Measurements from ENCODE around the gene RETSAT. TPM values are rescaled to one million over a fixed set of nuclear protein-coding genes. Genes with fewer than 3 reads are reported as not detected.
A peak's percentile ranks its signal among the peaks of the same experiment; 100 is the strongest.

The RETSAT gene
- total and polyA plus RNA-seq, 11 donors: 22.5 to 74.9 (median 40.2) TPM

DNA sequence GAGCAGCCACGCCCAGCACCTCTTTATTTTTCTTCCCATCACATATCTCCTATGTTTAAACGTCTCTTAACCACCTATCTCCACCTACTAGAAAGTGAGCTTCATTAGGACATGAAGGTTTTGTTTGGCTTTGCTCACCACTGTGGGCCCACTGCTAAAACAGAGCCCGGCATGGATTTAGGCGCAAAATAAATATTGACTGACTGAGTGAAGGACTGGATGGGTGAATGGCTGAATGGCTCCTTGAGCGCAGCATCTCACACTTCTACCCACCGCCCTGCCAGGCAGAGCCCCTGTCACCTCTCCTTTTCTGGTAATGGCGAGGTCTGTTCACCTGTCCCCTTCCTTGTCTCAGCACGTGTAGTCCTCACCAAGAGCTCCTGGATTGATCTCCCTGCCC is 45.7 kb upstream of the RETSAT start:
- no peak for TF ChIP-seq POLR2A (IDR thresholded peaks at IDR 0.05)
- H3K27ac ChIP-seq: no peak overlapping the region
- no peak for ATAC-seq
- no peak for DNase-seq
- H3K36me3 ChIP-seq: peaks cover 0 to 39% (median 0%) of the 10 kb centered on the region in 9 donors
- H3K9me3 ChIP-seq: peaks cover 0 to 18% (median 8%) of the 10 kb centered on the region in 12 donors
- H3K4me1 ChIP-seq: peaks cover 0 to 8% (median 0%) of the 10 kb centered on the region in 12 donors
- H3K27me3 ChIP-seq: no peaks in the 10 kb centered on the region
- intact Hi-C loops (cut with DNase I): no loop called here
- WGBS, 4 donors: 88 to 94% (median 91%) methylated on average over 8 of the region's 8 CpGs
- no peak overlapping the region for H3K4me3 ChIP-seq

DNA sequence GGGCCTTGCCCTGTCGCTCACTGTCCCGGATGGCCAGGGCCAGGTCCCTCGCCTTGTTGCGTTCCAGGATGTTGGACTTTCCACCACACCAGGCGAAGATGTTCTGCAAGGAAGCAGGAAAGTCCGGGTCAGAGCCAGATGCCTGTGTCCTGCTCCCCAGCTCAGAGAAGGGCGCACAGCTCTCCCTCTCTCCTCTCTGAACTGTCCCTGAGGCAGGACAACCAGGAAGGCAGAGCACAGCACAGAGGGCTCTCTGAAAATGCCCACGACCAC is 44.8 kb upstream of the RETSAT start:
- peaks cover 0 to 46% (median 0%) of the 10 kb centered on the region in 9 donors for H3K36me3 ChIP-seq
- TF ChIP-seq, protein P1, sequence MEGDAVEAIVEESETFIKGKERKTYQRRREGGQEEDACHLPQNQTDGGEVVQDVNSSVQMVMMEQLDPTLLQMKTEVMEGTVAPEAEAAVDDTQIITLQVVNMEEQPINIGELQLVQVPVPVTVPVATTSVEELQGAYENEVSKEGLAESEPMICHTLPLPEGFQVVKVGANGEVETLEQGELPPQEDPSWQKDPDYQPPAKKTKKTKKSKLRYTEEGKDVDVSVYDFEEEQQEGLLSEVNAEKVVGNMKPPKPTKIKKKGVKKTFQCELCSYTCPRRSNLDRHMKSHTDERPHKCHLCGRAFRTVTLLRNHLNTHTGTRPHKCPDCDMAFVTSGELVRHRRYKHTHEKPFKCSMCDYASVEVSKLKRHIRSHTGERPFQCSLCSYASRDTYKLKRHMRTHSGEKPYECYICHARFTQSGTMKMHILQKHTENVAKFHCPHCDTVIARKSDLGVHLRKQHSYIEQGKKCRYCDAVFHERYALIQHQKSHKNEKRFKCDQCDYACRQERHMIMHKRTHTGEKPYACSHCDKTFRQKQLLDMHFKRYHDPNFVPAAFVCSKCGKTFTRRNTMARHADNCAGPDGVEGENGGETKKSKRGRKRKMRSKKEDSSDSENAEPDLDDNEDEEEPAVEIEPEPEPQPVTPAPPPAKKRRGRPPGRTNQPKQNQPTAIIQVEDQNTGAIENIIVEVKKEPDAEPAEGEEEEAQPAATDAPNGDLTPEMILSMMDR (IDR thresholded peaks at IDR 0.05): no peak
- TF ChIP-seq POLR2A (IDR thresholded peaks at IDR 0.05): no peak
- peaks cover 0 to 8% (median 0%) of the 10 kb centered on the region in 12 donors for H3K4me1 ChIP-seq
- H3K4me3 ChIP-seq: no peak overlapping the region
- H3K27ac ChIP-seq: no peak overlapping the region
- ATAC-seq (no peak), DNase-seq (no peak)
- no peaks in the 10 kb centered on the region for H3K27me3 ChIP-seq
- intact Hi-C loops (cut with DNase I): no loop called here
- peaks cover 0 to 13% (median 8%) of the 10 kb centered on the region in 12 donors for H3K9me3 ChIP-seq
- WGBS, 4 donors: 92 to 97% (median 94%) methylated on average over 7 to 8 of the region's 8 CpGs

DNA sequence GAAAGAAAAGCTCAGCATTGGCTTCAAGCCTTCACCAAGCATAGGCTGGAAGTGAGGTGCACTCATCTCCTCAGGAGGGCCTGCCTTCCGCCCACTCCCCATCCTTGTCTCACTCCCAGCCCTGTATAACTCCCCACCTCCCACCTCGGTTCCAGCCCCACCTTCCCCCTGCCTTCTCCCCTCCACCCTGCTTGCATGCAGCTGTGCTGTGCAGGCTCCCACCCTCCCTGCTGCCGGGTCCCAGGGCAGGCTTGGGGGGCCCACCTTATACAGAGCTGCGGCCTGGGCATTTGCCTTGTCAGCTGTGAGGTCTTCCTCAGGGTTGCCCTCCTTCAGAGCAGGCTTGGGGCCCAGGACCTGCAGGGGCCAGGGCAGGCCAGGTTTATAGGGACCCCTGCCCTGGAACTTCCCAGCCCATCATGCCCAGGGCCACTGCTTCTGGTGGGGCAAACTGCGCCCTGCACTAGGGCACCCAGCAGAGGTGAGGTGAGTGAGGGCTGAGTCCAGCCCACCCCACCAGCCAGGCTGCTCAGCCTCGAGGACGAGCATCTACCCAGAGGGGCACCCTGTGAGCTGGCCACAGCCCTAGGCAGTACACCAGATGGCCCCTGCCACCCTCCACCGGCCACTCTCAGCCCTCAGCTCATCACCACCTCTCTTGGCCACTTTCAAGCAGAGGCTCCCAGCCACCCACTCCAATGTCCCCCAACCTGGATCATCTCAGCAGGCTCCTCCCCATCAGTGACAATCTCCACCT is 44.3 kb upstream of the RETSAT start:
- Histone ChIP-seq H3K4me1 (peaks cover 0 to 8% (median 0%) of the 10 kb centered on the region in 12 donors), H3K36me3 (peaks cover 0 to 51% (median 0%) of the 10 kb centered on the region in 9 donors), H3K4me3 (no peak overlapping the region), H3K9me3 (peaks cover 0 to 8% (median 3%) of the 10 kb centered on the region in 12 donors), H3K27me3 (no peaks in the 10 kb centered on the region), H3K27ac (no peak overlapping the region)
- DNase-seq (no peak), ATAC-seq (peak in 1 of 4 donors; percentile 12)
- intact Hi-C loops (cut with DNase I): no loop called here
- WGBS, 4 donors: 88 to 94% (median 93%) methylated on average over 8 of the region's 8 CpGs
- TF ChIP-seq POLR2A (IDR thresholded peaks at IDR 0.05): no peak
- TF ChIP-seq, protein P1 (IDR thresholded peaks at IDR 0.05): no peak

DNA sequence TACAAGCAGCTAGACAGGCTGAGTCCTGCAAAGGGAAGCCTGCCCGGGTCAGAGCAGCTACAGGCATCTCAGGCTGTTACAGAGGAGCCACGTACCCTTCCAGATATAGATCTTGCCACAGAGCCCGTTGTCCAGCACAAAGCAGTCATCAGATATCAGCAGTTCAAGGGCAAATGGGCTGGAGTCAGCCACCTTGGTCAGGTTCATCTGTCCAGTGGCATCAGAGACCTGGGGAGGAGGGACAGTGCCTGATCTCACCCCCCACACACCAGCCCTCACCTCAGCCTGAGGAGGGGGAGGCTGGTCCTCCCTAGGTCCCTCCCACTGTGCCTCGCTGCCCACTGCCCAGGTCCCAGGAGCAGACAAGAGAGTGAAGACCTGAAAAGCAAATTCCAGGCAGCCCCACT is 43.6 kb upstream of the RETSAT start:
- Histone ChIP-seq H3K27ac (no peak overlapping the region), H3K27me3 (no peaks in the 10 kb centered on the region), H3K36me3 (peaks cover 0 to 56% (median 0%) of the 10 kb centered on the region in 9 donors), H3K4me3 (no peak overlapping the region), H3K9me3 (peaks cover 0 to 3% (median 0%) of the 10 kb centered on the region in 12 donors), H3K4me1 (peaks cover 0 to 8% (median 0%) of the 10 kb centered on the region in 12 donors)
- no peak for TF ChIP-seq POLR2A (IDR thresholded peaks at IDR 0.05)
- TF ChIP-seq, protein P1 (IDR thresholded peaks at IDR 0.05): no peak
- 83 to 90% (median 84%) methylated on average over 3 to 4 of the region's 4 CpGs for WGBS, 4 donors
- DNase-seq: no peak
- ATAC-seq: no peak
- intact Hi-C loops (cut with DNase I): no loop called here

All from heart left ventricle (tissue), 16 donors.